ENCODE data around the gene HPS5. TPM values are rescaled to one million over a fixed set of nuclear protein-coding genes. Genes with fewer than 3 reads are reported as not detected.
"Not testable (repeated sequence)": the region's sequence is repeated elsewhere in the genome, so short reads cannot be mapped to it uniquely, and the experiment has no call there.

The HPS5 gene, protein sequence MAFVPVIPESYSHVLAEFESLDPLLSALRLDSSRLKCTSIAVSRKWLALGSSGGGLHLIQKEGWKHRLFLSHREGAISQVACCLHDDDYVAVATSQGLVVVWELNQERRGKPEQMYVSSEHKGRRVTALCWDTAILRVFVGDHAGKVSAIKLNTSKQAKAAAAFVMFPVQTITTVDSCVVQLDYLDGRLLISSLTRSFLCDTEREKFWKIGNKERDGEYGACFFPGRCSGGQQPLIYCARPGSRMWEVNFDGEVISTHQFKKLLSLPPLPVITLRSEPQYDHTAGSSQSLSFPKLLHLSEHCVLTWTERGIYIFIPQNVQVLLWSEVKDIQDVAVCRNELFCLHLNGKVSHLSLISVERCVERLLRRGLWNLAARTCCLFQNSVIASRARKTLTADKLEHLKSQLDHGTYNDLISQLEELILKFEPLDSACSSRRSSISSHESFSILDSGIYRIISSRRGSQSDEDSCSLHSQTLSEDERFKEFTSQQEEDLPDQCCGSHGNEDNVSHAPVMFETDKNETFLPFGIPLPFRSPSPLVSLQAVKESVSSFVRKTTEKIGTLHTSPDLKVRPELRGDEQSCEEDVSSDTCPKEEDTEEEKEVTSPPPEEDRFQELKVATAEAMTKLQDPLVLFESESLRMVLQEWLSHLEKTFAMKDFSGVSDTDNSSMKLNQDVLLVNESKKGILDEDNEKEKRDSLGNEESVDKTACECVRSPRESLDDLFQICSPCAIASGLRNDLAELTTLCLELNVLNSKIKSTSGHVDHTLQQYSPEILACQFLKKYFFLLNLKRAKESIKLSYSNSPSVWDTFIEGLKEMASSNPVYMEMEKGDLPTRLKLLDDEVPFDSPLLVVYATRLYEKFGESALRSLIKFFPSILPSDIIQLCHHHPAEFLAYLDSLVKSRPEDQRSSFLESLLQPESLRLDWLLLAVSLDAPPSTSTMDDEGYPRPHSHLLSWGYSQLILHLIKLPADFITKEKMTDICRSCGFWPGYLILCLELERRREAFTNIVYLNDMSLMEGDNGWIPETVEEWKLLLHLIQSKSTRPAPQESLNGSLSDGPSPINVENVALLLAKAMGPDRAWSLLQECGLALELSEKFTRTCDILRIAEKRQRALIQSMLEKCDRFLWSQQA
- total RNA-seq: 12.3 TPM

- ATAC-seq: peak; percentile 98
Observed at GRCh38 chr11:18321969-18322711, at the start of gene HPS5, which contains the start of gene GTF2H1. TSS of gene HPS5 (minus strand) at chr11:18322140. CDS start at chr11:18317858, 4,282 bp downstream. TSS of gene GTF2H1 (plus strand) at chr11:18322567. CDS start at chr11:18333075, 10,508 bp downstream.

GRCh38 chr11:18371279-18371678, 49.3 kb upstream of the HPS5 start:
- no peak for ATAC-seq

DNA sequence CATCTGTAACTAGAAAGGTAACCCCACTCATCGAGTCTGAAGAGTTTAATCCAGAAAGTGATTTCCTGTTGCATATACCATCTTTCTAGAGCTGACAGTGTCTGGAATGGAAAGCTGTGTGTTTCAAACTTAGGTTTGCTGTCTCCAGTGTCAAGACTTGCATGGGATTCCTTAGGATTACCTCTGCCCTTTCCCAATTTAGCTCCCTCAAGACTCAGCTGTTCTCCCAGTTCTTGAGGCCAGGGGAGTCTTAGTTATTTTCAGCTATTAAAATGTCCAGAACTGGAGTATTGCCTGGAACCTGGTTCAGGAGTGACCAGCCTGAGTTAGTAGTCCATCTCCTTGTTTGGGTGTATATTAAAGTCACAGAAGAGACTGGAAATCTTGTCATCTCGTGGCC, 47.5 kb upstream of the HPS5 start:
- no peak for ATAC-seq

- ATAC-seq: no peak
Observed at GRCh38 chr11:18368221-18368620, 46.3 kb upstream of the HPS5 start.

DNA sequence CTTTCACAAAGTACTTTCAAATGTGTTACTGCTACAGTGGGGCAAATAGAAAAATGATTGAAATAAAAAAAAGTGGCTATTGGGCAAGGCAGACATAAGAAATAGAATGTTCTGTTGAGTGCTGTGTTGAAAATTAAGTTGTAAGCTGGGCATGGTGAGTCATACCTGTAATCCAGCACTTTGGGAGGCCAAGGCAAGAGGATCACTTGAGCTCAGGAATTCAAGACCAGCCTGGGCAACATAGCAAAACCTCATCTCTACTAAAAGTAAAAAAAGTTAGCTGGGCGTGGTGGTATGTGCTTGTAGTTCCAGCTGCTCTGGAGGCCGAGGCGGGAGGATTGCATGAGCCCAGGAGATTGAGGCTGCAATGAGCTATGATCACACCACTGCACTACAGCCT, 45.5 kb upstream of the HPS5 start:
- no peak for ATAC-seq

GRCh38 chr11:18366286-18366685, 44.3 kb upstream of the HPS5 start:
- no peak for ATAC-seq

- no peak for ATAC-seq
Observed at GRCh38 chr11:18365741-18366140, 43.8 kb upstream of the HPS5 start.

DNA sequence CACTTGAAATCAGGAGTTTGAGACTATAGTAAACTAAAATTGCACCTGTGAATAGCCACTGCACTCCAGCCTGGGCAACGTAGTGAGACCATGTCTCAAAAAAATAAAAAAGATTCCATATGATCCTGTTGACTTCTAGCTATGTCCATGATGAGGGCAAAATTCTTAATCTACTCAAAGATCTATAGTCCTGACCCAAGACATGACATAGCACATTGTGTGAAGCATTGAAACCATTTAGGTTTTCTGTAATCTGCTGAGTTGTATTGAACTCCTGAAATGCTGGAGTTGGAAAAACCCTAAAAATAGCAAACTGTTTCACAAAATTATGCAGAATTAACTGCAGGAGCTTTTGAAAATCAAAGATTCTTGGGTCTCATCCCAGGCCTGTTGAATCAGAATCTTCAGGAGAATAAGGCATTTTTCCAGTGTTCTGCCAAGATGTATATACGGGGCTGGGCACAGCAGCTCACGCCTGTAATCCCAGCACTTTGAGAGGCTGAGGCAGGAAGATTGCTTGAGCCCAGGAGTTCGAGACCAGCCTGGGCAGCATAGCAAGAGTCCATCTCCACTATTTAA, 42.6 kb upstream of the HPS5 start:
- ATAC-seq: no peak

GRCh38 chr11:18361154-18361553, 39.2 kb upstream of the HPS5 start:
- no peak for ATAC-seq

GRCh38 chr11:18358646-18359045, 36.7 kb upstream of the HPS5 start:
- no peak for ATAC-seq

DNA sequence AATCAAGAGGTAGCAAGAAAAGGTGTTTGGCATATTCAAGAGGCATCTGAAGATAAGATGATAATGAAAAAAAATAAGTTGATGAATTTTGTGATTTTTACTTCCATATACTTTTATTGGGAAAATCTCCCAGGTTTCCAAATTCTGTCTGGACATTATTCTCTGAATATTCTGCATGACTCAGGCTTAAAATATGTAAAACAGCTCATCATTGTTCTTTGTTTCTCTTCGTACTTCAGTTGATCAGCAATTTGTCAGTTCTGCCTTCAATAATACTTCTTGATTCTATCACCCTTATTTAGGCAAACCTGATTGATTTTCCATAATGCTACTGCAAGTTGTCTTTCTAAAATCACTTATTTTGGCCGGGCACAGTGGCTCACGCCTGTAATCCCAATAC, 30.6 kb upstream of the HPS5 start:
- ATAC-seq: no peak

- ATAC-seq: no peak
Observed at GRCh38 chr11:18347471-18348125, 25.7 kb upstream of the HPS5 start.

GRCh38 chr11:18332891-18333290, 11.0 kb upstream of the HPS5 start:
- ATAC-seq: no peak

GRCh38 chr11:18332302-18332701, 10.4 kb upstream of the HPS5 start:
- ATAC-seq: no peak

GRCh38 chr11:18330921-18331320, 9.0 kb upstream of the HPS5 start:
- no peak for ATAC-seq

DNA sequence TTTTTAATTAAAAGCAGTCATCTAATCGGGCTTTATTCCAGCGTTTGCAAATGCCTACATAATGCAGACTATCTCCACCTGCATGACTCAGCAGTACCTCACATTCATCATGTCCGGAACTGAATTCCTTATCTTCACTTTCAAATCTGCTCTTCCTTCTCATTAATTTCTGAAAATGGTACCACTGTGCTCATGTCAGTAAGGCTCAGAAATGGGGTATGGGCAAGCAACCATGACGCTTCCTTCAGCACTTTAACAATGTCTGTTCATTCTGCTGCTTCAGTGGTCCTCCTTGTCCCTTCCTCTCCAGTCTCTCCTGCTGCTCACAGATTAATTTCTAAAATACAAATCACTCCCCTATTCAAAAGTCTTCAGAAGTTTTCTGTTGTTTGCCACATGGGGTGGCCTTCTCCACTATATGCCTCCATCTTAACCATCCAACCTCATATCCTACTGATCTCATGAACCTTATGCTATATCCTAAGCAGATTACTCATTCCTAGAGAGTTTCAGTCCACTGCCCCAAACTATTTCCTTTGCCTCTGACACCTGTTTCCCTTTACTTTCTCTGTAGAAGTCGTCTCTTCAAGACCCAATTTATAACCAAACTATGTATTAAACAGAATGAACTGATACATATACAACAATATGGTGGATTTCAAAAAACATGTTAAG, 7.4 kb upstream of the HPS5 start:
- ATAC-seq: peak; percentile 70

DNA sequence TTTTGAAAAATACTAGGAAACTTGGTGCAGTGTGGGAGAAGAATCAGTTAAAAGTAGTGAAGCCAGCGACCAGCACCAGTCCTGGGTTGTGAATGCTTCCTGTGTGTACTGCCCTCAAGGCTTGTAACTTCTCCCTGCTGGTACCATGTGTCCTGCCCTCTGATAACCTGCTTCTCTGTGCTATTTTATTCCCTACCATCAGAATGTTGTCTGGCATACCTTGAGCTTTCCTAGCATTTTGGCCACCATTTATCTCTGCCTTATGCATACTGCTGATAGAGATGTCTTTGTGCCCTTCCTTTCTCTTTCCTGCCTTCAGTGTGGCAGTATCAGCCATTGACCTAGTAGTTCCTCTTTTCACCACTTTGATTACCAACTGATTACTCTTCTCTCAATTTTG, 2.4 kb upstream of the HPS5 start:
- no peak for ATAC-seq

DNA sequence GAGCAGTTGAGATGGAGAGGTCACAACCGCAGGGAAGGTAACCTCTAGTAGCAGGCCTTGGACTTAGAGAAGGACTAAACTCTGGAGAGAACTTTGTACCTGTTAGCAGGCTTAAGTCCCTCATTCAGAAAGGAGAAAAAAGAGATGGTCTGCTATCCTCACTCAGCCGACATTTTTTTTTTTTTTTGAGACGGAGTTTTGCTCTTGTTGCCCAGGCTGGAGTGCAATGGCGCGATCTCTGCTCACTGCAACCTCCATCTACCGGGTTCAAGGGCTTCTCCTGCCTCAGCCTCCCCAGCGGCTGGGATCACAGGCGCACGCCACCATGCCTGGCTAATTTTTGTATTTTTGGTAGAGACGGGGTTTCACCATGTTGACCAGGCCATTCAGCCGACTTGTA, 1.9 kb upstream of the HPS5 start:
- ATAC-seq: not testable (repeated sequence)

DNA sequence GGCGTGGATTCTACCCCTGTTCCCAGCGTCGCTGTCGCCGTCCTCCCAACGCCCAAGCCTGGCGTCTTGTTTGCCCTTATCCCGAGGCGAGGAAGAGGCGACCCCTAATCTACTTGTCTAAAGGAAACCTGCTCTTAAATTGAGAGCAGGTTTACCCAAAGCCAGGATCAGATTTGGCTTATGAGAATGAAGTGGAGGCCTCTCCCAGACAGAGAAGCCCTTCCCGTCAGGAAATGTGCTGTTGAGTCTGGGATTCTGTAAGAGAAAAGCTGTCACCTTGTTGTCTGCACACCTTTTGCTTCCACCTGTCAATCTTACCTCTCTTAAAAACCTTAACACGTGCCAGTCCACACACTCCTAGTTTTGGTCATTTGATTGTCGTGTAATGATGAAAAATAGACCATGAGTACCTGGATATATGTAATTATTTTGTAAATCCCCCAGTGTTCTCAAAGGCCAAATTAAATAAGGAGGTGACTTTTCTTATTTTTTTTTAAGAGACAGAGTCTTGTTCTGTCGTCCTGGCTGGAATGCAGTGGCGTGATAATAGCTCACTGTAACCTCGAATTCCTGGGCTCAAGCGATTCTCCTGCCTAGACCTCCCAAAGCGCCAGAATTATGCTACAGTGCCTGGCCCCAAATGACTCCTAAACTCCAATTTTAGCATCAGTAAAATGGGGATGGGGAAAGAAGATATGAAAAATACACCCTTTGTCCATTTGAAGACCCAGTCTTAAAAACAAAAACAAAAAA, 1.1 kb upstream of the HPS5 start:
- no peak for ATAC-seq

DNA sequence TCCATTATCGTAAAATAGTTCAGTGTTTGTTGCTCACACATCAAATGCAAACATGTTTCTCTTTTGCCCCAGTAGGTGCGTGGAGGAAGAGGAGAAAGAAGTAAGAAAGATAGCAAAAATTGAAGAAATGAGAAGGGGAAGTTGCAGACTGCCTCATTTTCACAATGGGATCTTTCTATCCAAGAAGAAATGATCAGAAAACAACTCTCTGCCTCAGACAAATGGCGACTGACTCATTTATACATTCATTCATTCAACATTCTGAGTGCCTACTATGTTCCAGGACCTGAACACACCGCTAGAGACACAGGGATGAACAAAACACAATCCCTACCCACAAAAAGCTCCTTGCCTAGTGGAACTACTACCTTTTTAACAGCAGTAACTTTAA, 367 bp downstream of the HPS5 start:
- ATAC-seq: peak; percentile 19

Data from esophagus mucosa (tissue), 1 donor.